Suprapubic skin (tissue), 3 donors: ENCODE measurements around the gene OSBPL9.

ENCODE experiments used
- CTCF ChIP-seq, 2 donors: fragments of 200-600 bp in 1 of 2; fragments of 450-650 bp in 1 of 2; sonication (generic) in 1 of 2; IDR thresholded peaks; one replicate each; pipeline ENCODE4 v1.5.1; 2016 to 2019; ENCODE audit warnings: antibody characterized with exemption in 2 of 2, mild to moderate bottlenecking in 1 of 2, moderate library complexity in 1 of 2
- EP300 ChIP-seq: sonication (generic); formaldehyde crosslinking; IDR thresholded peaks from one replicate; pipeline ENCODE4 v1.6.1; 2017; ENCODE audit warnings: antibody characterized with exemption
- POLR2A ChIP-seq, 2 donors: fragments of 450-650 bp; IDR thresholded peaks; one replicate each; pipeline ENCODE4 v1.6.1; 2017; ENCODE audit warnings: antibody characterized with exemption in 2 of 2, mild to moderate bottlenecking in 2 of 2, moderate library complexity in 2 of 2

- TF ChIP-seq CTCF (IDR thresholded peaks at IDR 0.05) (no peak), POLR2A (IDR thresholded peaks at IDR 0.05) (no peak), EP300 (no peak)
Measured at GRCh38 chr1:51635615-51636014, 18.7 kb downstream of the OSBPL9 start.
